Stimulated activated CD4-positive, alpha-beta T cell treated with anti-CD3 and anti-CD28 coated beads, Interleukin-2, amount 100 ng/mL, for 24 hours (primary cell): ENCODE measurements around the gene LGR4.
A peak's percentile ranks its signal among the peaks of the same experiment; 100 is the strongest.
"Not testable (repeated sequence)": the region's sequence is repeated elsewhere in the genome, so short reads cannot be mapped to it uniquely, and the experiment has no call there.

Source experiments
- DNase-seq, 2 donors: peaks; one replicate each; pipeline ENCODE4 v3.0.0-alpha.2; 2020

Gene LGR4

DNA sequence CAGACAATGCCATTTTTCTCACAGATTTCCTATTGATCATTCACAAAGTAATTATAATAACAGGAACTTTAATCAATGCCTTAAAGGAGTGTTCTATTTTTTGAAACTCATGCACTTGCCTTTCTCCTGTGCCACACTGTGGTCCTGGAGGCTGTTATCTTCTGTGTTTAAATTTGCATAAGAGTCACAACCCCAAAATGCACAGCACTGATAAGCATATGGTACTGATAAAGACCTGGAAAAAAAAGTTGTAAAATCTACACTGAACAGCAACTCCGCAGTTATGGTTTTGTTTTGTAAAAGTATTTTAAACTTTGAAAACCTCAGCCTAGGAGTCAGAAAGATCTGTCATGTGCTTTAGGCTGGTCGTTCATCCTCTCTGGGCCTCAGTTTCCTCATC is 100.4 kb downstream of the LGR4 start:
- DNase-seq = no peak

DNA sequence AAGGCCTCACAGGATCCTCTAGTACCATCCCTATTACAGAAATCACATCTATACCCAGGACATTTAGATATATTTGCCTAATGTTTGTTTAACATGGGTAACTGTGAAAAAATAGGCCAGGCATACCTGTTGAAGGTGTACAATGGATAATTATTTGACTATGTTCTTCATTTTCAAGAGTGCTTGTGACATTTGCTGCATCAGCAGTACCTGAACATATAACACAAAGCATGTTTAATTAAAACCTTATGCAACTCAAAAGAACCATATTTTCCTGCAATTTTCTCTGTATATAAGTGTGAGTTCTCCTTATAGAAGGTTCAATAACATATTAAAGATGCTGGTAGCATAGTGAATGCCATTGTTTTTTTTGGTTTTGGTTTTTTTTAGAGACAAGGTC is 101.1 kb downstream of the LGR4 start:
- DNase-seq = no peak

DNA sequence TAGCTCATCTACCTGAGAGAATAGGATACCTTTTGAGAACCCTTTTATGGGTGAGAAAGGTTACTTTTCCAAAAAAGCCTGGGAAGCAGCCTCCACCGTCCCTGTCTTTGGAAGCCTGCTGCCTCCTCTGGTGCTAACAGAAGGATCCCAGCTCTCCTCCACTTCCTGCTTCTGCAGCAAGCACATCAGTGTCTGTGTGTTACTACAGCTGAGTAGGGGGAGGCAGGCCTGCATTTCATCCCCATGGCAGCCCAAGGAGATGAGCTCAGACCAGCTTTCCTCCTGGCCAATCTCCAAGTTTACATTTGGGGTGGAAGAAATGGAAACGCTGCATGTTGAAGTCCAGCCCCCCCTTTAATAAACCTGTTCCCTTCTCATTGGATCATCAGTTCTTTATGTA is 102.2 kb downstream of the LGR4 start:
- no peak for DNase-seq

DNA sequence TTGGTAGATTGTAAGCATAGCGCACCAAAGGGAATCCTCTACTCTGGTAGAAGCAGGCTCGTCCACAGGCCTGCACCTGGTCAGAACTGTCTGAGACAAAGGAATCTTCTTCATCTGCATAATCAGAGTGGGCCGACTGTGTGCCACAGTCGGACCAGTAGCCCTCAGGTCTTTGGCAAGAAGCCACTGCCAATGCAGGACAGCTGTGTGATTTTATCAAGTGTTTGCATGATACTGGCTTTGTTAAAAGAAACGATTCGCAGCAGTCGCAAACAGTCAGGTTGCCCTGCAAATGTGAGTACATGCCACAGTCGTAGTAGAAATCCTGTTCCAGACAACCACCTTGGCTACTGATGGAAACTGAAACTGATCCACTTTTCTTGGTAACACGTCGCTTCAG is 104.7 kb downstream of the LGR4 start:
- DNase-seq = no peak

DNA sequence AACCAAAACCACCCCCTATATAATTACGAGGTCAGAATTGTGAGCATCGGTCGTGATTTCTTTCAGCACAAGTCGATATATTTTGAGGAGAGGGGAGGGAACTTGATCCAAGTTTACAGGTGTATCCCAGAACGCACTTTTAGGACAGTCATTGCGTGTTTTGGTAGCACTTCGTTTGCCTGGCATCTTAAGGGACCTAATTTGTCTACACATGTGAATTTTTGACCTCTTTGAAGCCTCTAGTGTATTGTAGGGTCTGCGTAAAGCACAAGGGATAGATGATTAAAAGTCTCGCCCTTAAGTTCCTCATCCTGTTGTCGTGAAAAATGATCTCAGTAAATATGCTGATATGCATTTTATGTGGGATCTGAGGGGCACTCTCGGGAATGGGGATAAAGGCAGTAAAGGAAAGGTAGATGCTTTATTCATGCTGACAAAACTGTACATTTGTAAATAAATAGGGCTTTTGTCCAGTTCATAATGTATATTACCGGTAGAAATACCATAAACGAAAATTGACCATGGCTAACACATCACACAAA is 108.9 kb downstream of the LGR4 start:
- no peak for DNase-seq

DNA sequence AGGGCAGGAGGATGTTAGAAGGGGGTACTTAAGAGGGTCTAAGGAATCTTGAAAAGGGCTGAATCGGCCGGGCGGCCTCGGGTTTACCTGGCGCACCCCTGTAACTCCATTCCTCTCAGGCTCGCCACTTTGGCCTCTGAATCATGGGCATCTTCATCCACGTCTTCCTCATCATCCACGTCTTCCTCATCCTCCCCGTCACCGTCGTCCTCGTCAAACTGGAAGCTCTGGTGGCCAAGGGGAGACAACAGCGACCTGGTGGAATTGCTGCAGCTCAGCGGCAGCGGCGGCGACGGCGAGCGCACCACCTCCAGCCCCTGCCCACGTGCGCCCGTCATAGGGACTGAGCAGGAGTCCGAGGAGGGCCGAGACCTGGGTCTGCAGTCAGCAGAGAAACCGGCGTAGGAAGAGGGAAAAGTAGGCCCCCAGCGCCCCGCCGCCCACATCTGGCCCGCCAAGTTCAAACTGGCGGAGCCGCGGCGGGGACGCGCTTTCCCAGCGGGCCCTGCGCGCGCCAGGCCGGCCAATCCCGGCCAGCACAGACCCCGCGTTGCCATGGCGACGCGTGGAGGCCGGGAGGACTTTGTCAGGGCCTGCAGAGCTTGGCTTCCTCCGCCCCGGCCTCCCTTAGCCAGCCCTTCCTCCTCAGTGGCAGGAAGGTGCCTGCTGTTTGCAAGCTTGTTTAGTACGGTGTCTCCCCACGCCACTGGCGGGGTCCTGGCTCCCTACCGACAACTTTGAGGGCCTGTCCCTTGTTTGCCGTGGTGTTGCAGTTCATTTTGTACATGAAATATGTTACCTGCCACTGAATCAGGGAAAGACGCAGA is 109.6 kb downstream of the LGR4 start, which contains the start of gene CCDC34:
Gene CCDC34, minus strand, starts transcription at position 467 of the 827 bp plus-strand sequence. Its CDS starts 21 bp downstream, at position 446.
- DNase-seq = peak; percentile 86 to 91

DNA sequence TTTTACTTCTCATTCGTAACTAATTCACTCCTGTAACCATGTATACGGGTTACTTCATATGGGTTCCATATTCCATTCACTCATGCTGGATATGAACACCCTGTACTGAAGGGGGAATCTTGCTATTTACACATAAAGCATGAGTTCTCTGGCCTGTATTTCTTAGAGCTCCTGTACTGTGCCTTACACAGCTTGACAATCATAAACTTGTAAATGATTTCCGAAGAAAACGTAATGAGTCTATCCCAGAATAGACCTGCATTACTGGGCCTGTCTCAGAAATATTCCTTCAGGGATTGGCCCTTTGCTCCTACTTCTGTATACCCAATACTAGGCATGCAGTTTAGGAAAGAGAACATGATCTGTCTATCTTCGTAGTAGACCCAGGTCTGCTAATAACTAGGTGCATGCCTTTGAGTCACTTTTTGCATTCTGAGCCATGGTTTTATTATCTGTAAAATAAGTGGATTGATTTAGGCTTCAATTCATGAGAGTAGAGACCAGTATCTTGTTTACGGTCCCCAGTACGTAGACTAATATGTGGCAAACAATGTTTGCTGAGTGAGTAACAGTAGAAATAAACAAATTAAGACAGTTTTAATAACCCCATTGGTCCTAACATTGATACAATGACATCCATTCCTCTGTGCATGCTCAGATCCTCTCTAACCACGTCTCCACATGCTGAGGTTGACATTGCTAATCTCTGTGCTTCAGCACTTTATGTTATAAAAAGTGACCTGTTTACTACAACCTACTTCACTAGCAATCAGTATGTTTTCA is 110.8 kb downstream of the LGR4 start:
- DNase-seq = no peak

DNA sequence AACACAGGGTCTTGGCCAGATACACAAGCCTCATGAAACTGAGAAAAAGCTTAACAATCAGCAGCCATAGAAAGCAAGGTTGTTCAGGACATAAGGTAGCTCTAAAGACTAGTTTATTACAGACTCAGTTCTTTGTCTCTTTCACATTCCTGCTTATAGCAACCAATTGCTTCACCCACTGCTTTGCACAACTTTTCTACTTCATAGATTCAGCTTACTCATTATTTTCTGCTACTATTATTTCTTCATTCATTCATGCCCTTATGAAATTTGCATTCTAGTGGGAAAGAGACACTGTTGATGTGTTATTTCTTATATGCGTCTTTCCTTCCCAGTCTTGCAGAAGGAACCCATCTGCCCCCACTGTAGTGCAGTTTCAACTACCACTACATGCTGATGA is 114.3 kb downstream of the LGR4 start:
- DNase-seq = no peak

DNA sequence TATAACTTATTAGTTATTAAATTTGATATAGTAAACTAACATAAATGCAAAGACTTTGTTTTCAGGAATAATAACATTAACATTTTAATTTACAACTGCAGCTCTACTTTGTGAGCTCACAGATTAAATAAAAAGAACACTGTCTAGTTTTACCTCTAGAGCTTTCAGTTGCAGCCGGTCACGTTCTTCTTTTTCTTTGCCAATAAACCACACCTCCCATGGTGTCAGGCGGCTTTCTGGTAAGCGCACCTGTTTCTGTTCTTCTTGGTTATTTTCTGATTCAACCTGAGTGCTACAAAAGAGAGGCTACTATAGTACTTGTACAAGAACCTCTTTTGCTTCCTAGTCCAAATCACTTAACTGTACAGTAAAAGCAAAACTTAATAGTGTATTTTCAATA is 115.3 kb downstream of the LGR4 start:
- no peak for DNase-seq

DNA sequence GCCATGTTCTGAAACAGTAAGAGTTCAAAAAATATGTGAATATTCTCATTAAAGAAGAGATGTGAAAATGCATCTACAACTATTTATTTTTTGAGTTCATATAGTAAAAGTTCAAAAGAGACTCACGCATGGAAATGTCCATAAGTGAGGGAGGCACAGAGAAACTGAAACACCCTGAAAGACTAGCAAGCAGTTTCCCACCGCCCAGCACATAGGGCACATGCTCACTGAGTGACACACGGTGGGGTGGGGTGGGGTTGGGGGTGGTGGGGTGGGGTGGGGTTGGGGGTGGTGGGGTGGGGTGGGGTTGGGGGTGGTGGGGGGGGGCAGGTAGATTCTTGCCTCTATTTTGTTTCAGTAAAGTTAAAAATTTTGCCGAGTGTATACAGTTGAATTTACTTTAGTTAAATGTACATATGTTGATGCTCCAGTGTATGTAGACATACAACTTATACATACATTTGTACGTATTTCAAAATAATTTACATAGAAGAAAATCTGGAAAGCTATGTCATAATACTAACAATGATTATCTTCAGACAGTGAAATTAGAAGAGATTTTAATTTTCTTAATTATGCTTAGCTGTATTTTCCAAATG is 115.9 kb downstream of the LGR4 start:
- DNase-seq = no peak

DNA sequence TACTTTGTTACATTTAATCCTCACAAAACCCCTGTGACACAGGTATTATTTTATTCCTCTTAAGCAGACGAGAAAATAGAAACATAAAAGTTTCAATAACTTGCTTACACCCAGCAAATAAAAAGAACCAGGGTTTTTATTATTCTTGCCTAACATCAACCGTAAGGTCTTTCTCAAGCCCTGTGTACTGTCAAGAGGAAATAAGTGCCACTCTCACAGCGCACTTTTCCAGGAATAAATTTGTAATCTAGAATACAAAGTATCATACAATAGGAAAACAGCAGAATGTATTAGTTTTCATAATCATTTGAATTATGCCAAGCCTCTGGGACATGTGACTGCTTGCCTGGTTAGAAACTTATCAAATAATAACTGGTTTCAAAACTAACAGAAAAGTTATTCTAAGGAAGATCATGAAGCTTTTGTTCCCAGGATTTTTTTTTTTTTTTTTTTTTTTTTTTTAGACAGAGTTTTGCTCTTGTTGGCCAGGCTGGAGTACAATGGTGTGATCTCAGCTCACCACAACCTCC is 117.0 kb downstream of the LGR4 start:
- no peak for DNase-seq

DNA sequence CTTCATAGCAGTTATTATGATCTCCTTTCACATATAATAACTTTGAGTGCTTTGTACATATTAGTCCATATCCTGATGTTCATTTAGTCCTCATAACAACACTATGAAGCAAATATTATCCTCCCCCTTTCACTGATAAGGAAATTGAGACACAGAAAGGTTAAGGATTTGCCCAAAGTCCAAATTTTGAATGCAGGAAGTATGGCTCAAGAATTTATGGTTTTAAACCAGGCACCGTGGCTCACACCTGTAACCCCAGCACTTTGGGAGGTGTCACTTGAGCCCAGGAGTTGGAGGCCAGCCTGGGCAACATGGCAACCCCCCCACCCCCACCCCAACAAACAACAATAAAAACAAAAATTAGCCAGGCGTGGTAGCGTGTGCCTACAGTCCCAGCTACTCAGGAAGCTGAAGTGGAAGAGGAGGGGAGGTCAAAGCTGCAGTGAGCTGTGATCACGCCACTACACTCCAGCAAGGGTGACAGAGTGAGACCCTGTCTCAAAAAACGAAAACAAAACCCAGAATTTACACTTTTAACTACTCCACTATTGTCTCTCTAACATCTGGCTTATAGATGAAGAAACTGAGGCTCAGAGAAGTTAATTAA is 118.1 kb downstream of the LGR4 start:
- DNase-seq = no peak

DNA sequence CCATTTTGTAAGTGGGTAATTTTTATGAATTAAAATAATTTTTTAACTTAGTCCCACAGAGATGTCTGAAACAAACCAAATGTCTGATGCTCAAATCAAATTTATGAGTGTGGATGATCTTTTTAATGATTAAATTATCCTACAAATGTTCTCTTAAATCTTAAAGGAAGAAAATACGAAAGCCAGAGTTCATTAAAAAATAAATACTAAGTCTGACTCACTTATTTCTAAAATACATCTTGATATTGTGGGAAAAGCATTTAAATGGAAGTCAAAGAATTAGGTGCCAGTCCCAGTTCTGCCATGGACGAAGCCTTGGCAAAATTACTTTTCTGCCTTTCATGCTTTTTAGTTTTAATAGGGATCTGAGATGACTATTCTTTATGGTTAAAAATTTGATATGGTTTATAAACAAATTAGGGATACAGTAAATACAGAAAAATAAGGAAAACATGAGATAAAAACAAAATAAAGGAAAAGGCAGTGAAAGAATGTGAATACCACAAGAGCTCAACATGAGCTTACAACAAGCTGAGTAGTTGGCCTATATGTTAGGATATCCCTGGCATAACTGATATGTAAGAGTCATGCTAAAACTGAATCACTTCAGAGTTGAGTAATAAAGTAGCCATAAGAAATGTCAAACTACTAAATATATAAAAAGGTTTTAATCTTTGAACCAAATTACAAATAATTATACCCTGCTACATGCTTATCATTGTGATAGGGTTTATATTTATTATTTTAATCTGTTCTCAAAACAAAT is 118.8 kb downstream of the LGR4 start:
- DNase-seq = no peak

DNA sequence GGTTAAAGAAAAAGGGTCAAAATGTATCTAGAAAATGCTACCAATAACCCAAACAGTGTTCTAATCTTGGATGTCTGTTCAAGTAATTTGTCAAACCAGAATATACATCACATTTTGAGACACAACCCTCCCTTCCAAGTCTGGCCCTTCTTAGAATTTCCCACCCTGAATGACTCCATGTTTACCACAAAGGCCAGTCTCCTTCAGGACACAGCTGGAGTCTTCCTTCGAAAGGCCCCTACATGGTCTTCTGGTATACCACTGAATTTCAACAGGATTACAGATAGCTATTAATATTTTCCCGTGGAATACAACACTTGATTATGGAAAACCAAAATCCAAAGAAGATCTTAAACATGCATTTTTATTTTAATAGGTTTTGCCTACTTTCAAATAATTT is 119.8 kb downstream of the LGR4 start:
- no peak for DNase-seq

DNA sequence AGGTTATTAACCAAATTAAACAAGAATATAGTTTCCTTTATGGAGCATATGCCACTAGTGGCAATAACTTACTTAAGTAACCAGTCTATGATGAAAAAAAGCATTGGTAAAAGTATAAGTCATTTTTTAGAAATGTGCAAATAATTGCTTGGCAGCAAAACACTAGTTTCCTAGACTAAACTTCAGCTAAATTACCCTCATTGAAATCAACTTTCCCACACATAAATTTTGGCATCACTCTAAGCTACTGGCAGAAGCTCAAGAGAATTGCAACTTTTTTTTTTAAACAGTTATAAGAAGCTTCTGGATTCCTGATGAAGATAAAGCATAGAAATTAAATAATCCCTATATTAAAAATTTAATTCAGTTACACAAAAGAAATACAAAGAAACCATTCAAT is 122.1 kb downstream of the LGR4 start:
- DNase-seq = no peak

DNA sequence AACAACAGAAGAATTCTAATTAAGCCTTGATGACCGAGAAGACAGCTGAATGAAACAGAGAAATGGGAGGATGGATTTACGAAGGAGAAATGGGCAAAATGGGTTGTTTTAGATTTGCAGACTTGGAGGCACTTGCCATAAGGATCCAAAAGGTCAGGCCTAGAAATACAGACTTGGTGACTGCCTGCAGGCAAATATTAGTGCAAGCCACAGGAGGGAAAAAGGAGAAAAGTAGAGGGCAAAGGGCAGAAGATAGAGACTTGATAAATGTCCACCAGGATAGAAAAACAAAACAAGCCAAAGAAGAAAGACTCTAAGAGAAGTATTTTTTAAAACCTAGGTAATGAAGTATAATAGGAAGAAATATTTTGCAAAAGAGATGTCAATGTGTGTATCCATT is 122.7 kb downstream of the LGR4 start:
- DNase-seq = no peak

DNA sequence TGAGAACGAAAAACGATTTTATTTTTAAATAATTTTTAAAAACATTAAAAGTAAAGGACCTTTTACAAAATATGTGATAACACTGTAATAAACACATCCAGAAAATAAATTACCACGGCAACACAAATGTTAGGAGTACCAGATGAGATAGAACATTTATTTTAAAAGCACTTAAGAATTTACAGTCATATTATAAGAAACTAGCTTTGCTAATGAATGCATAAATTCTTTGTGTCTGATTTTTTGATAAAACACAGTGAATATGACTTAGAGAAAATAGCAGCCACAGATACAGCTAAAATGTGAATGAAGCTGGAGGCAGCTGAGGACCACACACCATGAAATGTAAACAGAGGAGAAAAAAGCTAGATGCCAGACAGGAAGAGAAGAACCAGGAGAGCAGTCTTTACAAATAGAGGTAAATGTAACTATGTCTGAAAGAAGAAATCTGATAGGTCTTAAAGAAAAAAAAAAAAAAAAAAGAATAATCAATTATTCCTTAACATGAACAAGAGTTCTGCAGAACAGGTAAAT is 124.2 kb downstream of the LGR4 start:
- DNase-seq = no peak

DNA sequence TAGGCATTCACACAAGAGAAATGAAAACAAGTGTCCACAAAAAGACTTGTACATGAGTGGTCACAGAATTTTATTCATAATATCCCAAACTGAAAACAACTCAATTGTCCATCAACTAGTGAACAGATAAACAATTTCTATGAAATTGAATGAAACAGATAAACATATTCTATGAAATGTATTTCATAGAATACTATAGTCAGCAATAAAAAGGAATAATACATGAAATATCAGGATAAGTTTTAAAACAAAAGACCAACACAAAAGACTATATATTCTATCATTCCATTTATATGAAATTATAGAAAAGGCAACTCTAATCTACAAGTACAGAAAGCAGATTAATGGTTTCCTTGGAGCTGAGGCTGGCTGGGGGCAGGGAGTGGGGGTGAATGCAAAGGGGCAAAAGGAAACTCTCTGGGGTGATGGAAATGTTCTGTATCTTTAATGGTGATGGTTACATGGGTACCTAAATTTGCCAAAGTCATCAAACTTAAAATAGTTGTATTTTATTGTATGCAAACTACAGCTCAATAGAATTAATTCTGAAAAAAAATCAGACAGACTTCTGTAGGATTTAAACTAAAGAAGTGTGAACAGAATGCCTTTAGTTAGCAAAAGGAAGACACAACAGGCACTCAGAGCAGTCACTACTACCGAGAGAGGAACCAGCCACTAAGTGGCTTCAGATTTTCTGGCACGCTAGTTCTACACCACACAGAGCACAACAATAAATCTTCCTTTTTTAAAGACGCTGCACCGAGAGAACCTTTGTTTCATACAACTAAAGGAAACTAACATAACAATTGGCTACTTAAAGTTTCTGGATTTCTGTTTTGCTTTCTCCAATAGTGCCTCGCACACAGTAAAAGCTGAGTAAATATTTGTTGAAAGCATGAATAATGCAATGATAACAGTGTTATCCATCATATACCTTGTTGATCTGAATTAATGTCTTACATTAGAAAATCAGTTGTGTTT is 124.9 kb downstream of the LGR4 start:
- no peak for DNase-seq

DNA sequence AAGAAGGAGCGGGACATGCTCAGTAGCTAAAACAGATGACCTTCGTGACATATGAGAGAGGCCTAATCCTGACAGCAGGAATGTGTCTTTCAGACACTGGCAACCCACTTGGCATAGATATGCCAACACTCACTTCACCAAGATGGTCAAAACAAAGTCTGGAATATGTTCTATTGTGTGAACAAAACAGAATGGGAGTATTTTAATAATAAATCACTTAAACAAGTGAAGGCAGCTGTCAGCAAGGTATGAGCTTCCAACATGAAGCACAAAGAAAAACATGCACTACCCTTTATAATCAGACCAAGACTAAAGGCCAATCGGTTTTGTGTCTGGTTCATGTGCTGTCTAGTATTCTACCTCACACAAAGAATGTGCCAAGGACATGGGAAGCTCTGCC is 132.6 kb downstream of the LGR4 start:
- no peak for DNase-seq

DNA sequence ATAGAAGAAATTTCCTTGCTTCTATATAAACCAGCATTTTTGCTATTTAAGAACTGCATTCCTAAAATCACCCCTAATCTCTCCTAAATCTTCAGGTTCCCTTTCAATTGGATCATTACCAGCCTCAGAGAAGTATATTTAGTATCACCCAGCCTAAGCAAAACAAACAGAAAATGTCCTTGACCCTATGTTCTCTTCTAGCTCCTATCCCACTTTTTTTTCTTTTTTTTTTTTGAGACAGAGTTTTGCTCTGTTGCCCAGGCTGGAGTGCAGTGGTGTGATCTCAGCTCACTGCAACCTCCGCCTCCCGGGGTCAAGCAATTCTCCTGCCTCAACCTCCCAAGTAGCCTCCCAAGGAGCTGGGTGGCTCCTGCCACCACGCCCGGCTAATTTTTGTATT is 137.8 kb downstream of the LGR4 start:
- DNase-seq = not testable (repeated sequence)

DNA sequence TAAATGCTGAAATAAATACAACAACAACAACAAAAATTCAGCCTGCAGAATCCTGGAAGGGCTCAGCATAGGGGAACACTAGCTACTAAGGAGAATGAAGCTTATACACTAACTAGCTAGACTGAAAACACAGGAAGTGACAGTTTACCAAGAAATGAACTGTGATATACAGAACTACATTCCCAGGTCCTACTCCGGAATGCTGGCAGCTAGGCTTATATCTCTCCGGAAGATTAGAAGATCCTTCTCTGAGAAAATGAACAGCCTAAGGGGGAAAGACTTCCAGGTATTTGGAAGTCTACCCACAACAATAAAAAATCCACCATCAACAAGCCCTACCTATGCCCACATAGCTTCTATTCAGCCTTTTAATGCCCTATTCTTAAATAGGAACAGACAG is 140.6 kb downstream of the LGR4 start:
- DNase-seq = no peak
